Gastroesophageal sphincter (tissue), 3 donors: Measurements from ENCODE around the gene CD47.

Experiments used
- CTCF ChIP-seq, 4 experiments: fragments of 200-600 bp in 2 of 4; fragments of 450-650 bp in 2 of 4; sonication (generic) in 1 of 4; IDR thresholded peaks; one replicate each; pipeline ENCODE4 v1.5.1; 2017 to 2019; ENCODE audit warnings: antibody characterized with exemption in 4 of 4, mild to moderate bottlenecking in 2 of 4, moderate library complexity in 2 of 4
- EP300 ChIP-seq: sonication (generic); formaldehyde crosslinking; IDR thresholded peaks from one replicate; pipeline ENCODE4 v1.6.1; 2017; ENCODE audit warnings: antibody characterized with exemption, mild to moderate bottlenecking
- POLR2A ChIP-seq, 2 donors: fragments of 450-650 bp; IDR thresholded peaks; one replicate each; pipeline ENCODE4 v1.6.1; 2017; ENCODE audit warnings: antibody characterized with exemption in 2 of 2, mild to moderate bottlenecking in 2 of 2, moderate library complexity in 1 of 2
- POLR2AphosphoS5 ChIP-seq: sonication (generic); formaldehyde crosslinking; IDR thresholded peaks from one replicate; pipeline ENCODE4 v1.6.1; 2017; ENCODE audit warnings: antibody characterized with exemption

DNA sequence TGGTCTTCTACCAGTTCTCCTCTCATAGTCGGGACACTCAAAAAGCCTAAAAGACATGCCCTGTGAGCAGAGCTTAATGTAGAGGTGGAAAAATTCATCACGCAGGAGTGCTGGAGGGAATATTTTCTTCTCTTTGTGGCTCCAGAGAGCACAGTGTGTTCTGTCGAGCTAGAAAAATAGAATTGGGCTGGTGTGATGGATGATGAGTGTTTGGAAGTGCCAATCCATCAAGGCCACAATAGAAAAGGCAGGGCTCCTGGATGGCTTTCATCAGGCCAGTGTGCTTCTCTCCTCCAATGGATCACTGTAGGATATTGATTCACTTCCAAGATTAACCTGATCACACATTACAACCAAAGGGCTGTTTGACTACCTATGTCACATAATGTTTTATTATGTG lies 65.7 kb downstream of the CD47 start:
- TF ChIP-seq POLR2AphosphoS5 (no peak), CTCF (IDR thresholded peaks at IDR 0.05) (no peak), EP300 (no peak), POLR2A (IDR thresholded peaks at IDR 0.05) (no peak)
